Activated B cell treated with CpG ODN at 0.5 μM for 24 hours (primary cell): ENCODE measurements around the gene BDP1. TPM values are rescaled to one million over a fixed set of nuclear protein-coding genes. Genes with fewer than 3 reads are reported as not detected.
"Not testable (repeated sequence)": the region's sequence is repeated elsewhere in the genome, so short reads cannot be mapped to it uniquely, and the experiment has no call there.

ENCODE experiments used
- ATAC-seq: fragments of 200-7000 bp; cut with Tn5 transposase; one replicate; pipeline ENCODE4 v1.10.0; 2021; ENCODE audit warnings: low read depth, mild to moderate bottlenecking, moderate library complexity
- CTCF ChIA-PET: fragments of 350-600 bp; sonication (Branson Sonifier 250); formaldehyde crosslinking; loops from one replicate; lab custom pipeline; 2021; ENCODE audit warnings: antibody characterized with exemption; lab: Charles Lee
- POLR2A ChIA-PET: fragments of 350-600 bp; sonication (Branson Sonifier 250); formaldehyde crosslinking; loops from one replicate; lab custom pipeline; 2021; ENCODE audit warnings: antibody characterized with exemption; lab: Charles Lee
- DNase-seq: peaks from one replicate; pipeline ENCODE4 v3.0.0; 2022
- H3K27ac Mint-ChIP-seq: one replicate; pipeline ENCODE4 v1.8.0; 2020; ENCODE audit warnings: mixed read lengths
- H3K27me3 Mint-ChIP-seq: one replicate; pipeline ENCODE4 v1.8.0; 2021; ENCODE audit warnings: mixed read lengths
- H3K36me3 Mint-ChIP-seq: one replicate; pipeline ENCODE4 v1.8.0; 2021; ENCODE audit warnings: low read depth, mixed read lengths
- H3K4me1 Mint-ChIP-seq: one replicate; pipeline ENCODE4 v1.8.0; 2021; ENCODE audit warnings: mixed read lengths
- H3K4me3 Mint-ChIP-seq: one replicate; pipeline ENCODE4 v1.8.0; 2020; ENCODE audit warnings: mild to moderate bottlenecking, mixed read lengths
- H3K9me3 Mint-ChIP-seq: one replicate; pipeline ENCODE4 v1.8.0; 2020; ENCODE audit warnings: mixed read lengths
- intact Hi-C: fragments of 100-400 bp; cut with micrococcal nuclease; formaldehyde crosslinking; loops from one replicate; pipeline ENCODE4 v1.15.1; 2024
- total RNA-seq: library from RNA; stranded (reverse); gene quantifications from 2 replicates; pipeline ENCODE4 v1.2.3, GENCODE V29; 2022
- TF ChIP-seq, protein P1 (sequence below): fragments of 200-600 bp; IDR thresholded peaks from one replicate; pipeline ENCODE4 v1.8.0; 2022; ENCODE audit warnings: antibody characterized with exemption, mild to moderate bottlenecking

Gene BDP1, protein sequence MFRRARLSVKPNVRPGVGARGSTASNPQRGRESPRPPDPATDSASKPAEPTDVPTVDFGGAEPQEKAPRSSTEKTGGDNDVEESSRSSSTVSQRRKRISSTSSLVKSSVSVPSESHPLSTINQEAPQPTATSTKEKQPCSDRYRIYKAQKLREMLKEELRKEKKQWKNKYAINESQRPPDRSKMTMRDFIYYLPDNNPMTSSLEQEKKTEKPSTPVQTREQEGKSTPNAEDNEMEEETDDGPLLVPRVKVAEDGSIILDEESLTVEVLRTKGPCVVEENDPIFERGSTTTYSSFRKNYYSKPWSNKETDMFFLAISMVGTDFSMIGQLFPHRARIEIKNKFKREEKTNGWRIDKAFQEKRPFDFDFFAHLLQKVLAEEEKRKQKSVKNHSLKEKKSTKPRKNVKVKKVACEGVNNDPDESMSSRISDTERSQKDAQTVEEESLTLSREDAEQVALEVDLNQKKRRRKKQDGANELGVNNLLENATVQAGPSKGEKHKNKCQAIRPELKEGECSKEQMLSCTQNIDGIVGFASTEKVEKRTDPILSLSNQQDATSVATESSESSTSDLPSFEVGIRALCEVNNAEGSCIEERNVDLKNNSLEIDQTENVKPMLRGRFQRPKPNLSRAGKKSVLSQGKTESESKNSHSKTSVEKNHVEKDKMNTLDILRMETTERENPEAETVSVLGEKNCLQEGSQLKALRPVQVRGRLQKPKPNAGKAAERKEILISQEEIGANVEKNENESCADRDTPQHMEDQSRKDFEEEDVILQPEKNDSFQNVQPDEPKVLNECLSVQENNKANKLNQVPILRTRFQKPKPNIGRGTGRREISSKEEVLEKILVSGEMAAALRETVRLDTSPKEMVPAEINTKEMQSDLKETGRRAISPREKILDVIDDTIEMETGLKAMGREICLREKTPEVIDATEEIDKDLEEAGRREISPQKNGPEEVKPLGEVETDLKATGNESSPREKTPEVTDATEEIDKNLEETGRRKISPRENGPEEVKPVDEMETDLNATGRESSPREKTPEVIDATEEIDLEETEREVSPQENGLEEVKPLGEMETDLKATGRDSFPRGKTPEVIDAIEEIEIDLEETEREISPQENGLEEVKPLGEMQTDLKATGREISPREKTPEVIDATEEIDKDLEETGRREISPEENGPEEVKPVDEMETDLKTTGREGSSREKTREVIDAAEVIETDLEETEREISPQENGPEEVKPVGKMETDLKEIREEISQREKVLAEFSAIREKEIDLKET (N-terminal part only)
- 46.2 and 50.4 TPM in 2 replicates for total RNA-seq

DNA sequence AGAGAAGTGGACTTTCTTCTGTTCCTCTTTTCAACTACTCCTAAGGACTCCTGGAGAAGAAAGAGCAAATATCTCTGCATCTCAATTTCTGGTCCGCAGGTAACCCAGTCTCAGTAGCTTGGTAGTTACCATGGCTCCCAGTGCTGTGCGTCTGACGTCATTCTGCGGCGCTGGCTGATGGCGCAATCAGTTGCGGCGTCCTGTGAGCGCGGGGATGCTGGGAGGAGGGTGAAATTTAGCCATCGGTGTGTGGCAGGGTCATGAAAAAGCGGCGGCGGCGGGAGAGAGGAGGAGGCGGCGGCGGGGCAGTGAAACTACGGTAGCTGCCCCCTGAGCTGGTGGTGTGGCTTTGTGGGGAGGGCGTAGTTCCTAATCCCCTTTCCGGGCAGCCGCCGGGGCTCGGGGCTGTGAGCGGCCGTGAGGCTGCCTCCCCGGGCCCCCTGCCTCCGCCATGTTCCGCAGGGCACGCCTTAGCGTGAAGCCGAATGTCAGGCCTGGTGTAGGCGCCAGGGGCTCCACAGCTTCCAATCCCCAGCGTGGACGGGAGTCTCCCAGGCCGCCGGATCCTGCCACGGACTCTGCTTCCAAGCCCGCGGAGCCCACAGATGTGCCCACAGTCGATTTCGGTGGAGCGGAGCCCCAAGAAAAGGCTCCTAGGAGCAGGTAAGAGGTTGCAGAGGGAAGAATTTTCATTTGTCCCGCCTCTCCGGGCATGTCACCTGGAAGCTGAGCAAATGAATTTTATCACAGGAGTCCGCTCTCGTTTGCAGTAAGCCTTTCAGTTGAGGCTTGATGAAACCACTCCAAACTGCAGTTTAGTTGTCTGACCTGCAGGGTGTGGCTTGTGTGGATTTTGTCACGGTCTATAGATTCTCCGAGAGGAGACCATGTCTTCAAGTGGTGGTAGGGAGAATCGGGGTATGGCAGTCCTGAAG lies at the start of gene BDP1:
Gene BDP1 (plus strand): TSS at position 225 of the 935 bp plus-strand sequence. CDS start 227 bp downstream, at position 452.
- peaks cover 7% of the 10 kb centered on the region for H3K27me3 Mint-ChIP-seq
- CTCF ChIA-PET: no interaction called here
- peak within 1 kb of the TSS; percentile 97 for H3K27ac Mint-ChIP-seq
- peak within 1 kb of the TSS; percentile 97 for H3K4me3 Mint-ChIP-seq
- DNase-seq: peak; percentile 96
- POLR2A ChIA-PET: interaction anchor here (1.4 kb wide), 1 partner anchor 131 kb away, joined by 11 read pairs; the partner anchor contains the start of gene MCCC2
- ATAC-seq: peak; percentile 84
- peaks cover 23% of the 10 kb centered on the region for H3K4me1 Mint-ChIP-seq
- peaks cover 29% of the 10 kb centered on the region for H3K36me3 Mint-ChIP-seq
- no peaks in the 10 kb centered on the region for H3K9me3 Mint-ChIP-seq
- TF ChIP-seq, protein P1, sequence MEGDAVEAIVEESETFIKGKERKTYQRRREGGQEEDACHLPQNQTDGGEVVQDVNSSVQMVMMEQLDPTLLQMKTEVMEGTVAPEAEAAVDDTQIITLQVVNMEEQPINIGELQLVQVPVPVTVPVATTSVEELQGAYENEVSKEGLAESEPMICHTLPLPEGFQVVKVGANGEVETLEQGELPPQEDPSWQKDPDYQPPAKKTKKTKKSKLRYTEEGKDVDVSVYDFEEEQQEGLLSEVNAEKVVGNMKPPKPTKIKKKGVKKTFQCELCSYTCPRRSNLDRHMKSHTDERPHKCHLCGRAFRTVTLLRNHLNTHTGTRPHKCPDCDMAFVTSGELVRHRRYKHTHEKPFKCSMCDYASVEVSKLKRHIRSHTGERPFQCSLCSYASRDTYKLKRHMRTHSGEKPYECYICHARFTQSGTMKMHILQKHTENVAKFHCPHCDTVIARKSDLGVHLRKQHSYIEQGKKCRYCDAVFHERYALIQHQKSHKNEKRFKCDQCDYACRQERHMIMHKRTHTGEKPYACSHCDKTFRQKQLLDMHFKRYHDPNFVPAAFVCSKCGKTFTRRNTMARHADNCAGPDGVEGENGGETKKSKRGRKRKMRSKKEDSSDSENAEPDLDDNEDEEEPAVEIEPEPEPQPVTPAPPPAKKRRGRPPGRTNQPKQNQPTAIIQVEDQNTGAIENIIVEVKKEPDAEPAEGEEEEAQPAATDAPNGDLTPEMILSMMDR: no peak
- intact Hi-C loops: loop anchor here (1.0 to 5.0 kb wide), 4 partner anchors 132 to 1502 kb away; partner anchors contain the start of genes FCHO2, MCCC2, MRPS27 and PTCD2

DNA sequence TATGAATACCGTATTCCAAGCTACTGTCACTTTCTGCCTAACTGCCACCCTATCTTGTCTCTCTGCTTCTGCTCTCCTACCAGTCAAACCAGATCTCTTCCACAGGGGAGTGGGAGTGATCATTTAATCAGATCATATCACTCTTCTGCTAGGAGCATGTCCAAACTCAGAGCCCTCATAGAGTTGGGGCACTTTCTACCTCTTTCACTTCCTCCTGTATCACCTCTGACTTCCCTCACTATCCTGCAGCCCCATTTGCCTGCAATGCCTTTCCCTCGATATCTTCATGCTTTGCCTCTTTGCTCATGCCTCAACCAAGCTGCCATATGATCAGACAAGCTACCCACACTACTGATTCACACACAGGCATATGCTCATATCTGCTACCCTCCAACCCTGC lies 45.4 kb upstream of the BDP1 start:
- H3K4me3 Mint-ChIP-seq, H3K4me1 Mint-ChIP-seq, H3K27ac Mint-ChIP-seq, ATAC-seq, DNase-seq, H3K36me3 Mint-ChIP-seq, CTCF ChIA-PET, POLR2A ChIA-PET, H3K9me3 Mint-ChIP-seq, intact Hi-C loops: not testable (repeated sequence)
- peaks cover 20% of the 10 kb centered on the region for H3K27me3 Mint-ChIP-seq

DNA sequence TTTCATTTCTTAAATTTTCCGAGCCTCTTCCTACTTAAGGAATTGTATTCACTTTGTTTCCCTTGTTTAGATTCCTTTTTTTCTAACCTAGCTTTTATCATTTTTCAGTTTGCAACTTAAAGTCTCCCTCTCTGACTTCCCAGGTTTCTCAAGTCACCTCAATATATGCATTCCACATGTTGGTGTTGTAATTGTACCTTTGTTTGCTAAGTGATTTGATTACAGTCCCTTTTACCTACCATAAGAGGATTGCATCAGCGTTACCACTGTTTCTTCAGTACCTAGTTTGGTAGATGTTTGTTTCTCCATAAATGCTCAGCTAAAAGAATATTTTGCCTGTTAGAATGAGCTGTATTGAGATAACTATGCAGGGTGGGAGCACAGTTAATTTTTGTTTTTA lies 39.8 kb upstream of the BDP1 start:
- POLR2A ChIA-PET, H3K4me3 Mint-ChIP-seq, H3K4me1 Mint-ChIP-seq, H3K36me3 Mint-ChIP-seq, H3K27ac Mint-ChIP-seq, ATAC-seq, DNase-seq, H3K9me3 Mint-ChIP-seq, CTCF ChIA-PET, intact Hi-C loops: not testable (repeated sequence)
- peaks cover 18% of the 10 kb centered on the region for H3K27me3 Mint-ChIP-seq

DNA sequence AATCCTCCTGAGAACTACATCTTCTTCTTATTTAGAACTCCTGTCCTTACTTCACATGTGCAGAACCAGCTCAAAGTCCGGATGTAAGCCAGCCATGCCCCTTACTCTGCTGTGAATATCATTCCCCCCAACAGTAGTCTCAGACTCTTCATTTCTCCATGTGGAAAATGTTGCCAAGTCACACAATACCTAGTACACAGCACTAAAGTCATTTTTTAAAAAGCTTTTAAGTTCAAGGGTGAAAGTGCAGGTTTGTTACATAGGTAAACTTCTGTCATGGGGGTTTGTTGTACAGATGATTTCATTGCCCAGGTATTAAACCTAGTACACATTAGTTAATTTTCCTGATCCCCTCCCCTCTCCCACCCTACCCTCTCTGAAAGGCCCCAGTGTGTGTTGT lies 37.4 kb upstream of the BDP1 start:
- not testable (repeated sequence) for H3K36me3 Mint-ChIP-seq

DNA sequence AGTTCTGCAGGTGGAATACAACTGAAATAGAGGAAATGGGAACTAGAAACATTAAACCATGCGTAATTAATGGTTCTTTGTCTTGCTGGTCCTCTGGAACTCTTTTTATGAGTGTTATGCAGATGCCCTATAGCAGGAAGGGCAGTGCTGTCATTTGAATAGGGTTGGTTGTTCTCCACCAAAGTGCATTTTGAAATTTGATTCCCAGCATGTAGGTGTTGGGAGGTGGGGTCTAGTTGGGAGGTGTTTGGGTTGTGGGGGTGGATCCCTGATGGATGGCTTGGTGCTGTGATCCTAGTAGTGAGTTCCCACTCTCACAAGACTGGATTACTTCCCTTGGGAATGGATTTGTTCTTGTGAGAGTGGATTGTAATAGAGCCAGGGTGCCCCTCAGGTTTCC lies 34.2 kb upstream of the BDP1 start:
- ATAC-seq, H3K27ac Mint-ChIP-seq, H3K9me3 Mint-ChIP-seq, H3K4me3 Mint-ChIP-seq, H3K4me1 Mint-ChIP-seq, intact Hi-C loops, POLR2A ChIA-PET, H3K36me3 Mint-ChIP-seq, CTCF ChIA-PET, DNase-seq: not testable (repeated sequence)
- H3K27me3 Mint-ChIP-seq: peaks cover 13% of the 10 kb centered on the region

More for the DNA sequence above, 37.4 kb upstream of the BDP1 start:
- H3K9me3 Mint-ChIP-seq, DNase-seq, H3K4me1 Mint-ChIP-seq, intact Hi-C loops, H3K27ac Mint-ChIP-seq, ATAC-seq, CTCF ChIA-PET, H3K4me3 Mint-ChIP-seq, POLR2A ChIA-PET: not testable (repeated sequence)
- H3K27me3 Mint-ChIP-seq: peaks cover 18% of the 10 kb centered on the region

DNA sequence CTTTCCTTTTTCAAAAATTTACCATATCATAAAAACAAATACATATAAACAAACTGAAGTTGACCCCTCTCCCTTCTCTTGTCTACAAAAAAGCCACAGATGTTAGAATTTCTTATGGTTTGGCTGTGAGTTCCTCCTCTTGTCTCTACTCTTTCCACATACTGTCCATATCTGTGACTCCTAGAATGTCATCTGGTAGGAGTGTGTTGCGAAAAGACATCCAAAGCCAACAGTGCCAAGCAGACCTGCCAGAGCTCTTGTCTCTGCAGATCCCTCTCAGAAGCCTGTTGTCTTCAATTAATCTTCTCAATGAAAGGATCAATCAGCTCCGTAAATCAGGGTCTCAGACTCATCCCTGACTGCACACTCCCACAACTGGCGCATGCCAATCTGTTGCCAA lies 31.6 kb upstream of the BDP1 start:
- H3K27me3 Mint-ChIP-seq, CTCF ChIA-PET, H3K4me3 Mint-ChIP-seq, H3K4me1 Mint-ChIP-seq, intact Hi-C loops, H3K27ac Mint-ChIP-seq, POLR2A ChIA-PET, H3K9me3 Mint-ChIP-seq, DNase-seq, ATAC-seq, H3K36me3 Mint-ChIP-seq: not testable (repeated sequence)

DNA sequence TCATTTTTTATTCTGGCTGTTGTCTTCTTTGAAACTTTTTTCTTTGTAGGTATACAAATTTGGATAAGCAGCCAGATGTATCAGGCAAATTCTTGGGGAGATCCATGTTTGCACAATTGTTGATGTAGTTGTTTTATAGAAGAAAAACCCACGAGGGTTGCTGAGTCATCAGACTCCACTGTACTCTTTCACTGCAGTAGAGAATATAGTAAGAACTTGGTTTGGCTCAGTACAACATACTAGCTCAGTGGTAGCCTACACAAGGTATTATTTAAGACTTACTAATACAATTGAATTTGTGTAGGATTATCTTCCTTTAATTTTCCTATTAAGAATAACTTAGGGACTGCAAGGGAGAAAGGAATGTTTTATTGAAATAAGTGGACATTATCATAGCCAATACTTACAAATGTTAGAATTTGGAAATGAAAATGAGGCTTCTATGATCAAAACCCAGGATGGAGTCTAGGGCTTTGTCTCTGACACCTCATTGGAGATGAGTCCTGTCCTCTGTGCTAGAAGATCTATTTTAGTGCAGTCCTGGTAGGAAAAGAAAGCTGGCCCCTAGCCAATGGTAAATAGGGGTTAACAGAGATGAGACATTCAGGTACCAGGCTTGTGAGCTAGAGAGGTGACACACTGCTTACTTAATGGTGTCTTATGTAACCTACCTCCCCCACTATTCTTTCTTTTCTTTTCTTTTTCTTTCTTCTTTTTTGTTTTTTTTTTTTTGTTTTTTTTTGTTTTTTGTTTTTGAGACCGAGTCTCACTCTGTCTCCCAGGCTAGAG lies 28.6 kb upstream of the BDP1 start:
- H3K9me3 Mint-ChIP-seq, H3K27ac Mint-ChIP-seq, DNase-seq, H3K4me3 Mint-ChIP-seq, H3K27me3 Mint-ChIP-seq, CTCF ChIA-PET, ATAC-seq, POLR2A ChIA-PET, intact Hi-C loops, H3K4me1 Mint-ChIP-seq, H3K36me3 Mint-ChIP-seq: not testable (repeated sequence)

DNA sequence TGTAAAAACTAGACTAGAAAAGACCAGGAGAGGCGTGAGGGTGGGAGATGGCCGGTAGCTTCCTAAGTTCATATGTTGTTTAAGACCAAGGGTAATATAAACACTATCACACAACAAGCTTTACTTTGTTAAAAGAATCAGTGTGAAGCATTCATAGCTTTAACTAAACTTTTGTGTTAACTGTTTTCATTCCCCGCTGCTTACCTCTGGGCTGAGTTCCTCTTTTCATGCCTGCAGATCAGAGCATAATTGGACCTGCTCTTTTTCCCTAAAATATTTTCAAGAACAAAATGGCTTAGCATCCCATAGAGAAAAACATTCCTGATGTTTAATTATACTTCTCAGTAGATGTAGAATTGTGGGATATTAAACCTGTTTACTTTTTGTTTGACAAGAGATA lies 23.0 kb upstream of the BDP1 start:
- ATAC-seq, intact Hi-C loops, CTCF ChIA-PET, H3K9me3 Mint-ChIP-seq, H3K36me3 Mint-ChIP-seq, H3K4me1 Mint-ChIP-seq, H3K27ac Mint-ChIP-seq, POLR2A ChIA-PET, DNase-seq, H3K4me3 Mint-ChIP-seq: not testable (repeated sequence)
- peaks cover 14% of the 10 kb centered on the region for H3K27me3 Mint-ChIP-seq

DNA sequence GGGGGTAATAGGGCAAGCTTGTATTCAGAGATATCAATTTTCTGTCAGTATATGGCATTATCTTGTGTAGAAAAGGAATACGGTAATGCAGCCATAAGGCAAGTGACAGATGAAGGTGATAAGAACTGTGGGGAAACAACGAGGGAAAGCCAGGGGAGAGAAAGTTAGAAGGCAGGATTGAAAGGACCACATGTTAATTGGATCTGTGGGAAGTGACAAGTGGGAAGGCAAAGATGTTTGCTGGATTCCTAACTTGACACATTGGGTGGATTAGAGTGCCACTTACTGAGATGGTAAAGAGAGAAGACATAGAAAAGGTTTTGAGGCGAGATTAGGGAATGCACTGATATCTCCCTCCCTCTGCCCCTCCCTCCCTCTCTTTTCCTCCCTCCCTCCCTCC lies 20.6 kb upstream of the BDP1 start:
- H3K4me3 Mint-ChIP-seq, H3K9me3 Mint-ChIP-seq, intact Hi-C loops, H3K4me1 Mint-ChIP-seq, CTCF ChIA-PET, POLR2A ChIA-PET, DNase-seq, H3K36me3 Mint-ChIP-seq, ATAC-seq, H3K27ac Mint-ChIP-seq: not testable (repeated sequence)
- H3K27me3 Mint-ChIP-seq: peaks cover 10% of the 10 kb centered on the region
